Choroid plexus epithelial cell (primary cell): ENCODE data around the gene C19orf85.
"Not testable (repeated sequence)": the region's sequence is repeated elsewhere in the genome, so short reads cannot be mapped to it uniquely, and the experiment has no call there.

ENCODE experiments used
- DNase-seq: peaks from one replicate; pipeline ENCODE4 v3.0.0-alpha.2; 2010; ENCODE audit warnings: low read depth
- H3K4me3 ChIP-seq: 2 replicates; pipeline ENCODE4 v1.5.1; 2011; ENCODE audit warnings: low read depth, mild to moderate bottlenecking, control low read depth, low read length, moderate library complexity
- TF ChIP-seq, protein P1 (sequence below): conservative IDR thresholded peaks from 2 replicates; pipeline ENCODE4 v1.5.1; 2011; ENCODE audit warnings: low read depth, mild to moderate bottlenecking, control low read depth, inconsistent platforms, low read length, moderate library complexity

The C19orf85 gene

DNA sequence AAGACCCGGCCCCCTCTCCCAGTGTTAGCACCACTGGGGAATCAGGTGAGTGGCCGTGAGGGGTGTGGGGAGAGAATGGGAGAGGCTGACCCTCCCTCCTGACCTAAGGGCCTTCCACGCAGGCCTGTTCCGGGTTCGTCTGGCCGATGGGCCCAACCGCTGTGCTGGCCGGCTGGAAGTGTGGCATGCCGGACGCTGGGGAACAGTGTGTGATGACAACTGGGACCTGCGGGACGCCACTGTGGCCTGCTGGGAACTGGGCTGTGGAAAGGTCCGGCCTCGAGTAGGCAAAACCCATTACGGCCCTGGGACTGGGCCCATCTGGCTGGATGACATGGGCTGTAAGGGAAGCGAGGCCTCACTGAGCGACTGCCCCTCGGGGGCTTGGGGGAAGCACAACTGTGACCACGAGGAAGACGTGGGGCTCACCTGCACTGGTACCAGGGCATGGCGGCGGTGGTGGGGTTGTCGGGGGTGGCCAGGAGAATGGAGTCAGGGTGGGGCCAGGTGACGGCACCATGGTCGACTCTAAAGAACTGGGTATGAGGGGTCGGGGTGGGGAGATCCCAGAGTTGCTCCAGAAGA is 35.9 kb upstream of the C19orf85 start:
- TF ChIP-seq, protein P1, sequence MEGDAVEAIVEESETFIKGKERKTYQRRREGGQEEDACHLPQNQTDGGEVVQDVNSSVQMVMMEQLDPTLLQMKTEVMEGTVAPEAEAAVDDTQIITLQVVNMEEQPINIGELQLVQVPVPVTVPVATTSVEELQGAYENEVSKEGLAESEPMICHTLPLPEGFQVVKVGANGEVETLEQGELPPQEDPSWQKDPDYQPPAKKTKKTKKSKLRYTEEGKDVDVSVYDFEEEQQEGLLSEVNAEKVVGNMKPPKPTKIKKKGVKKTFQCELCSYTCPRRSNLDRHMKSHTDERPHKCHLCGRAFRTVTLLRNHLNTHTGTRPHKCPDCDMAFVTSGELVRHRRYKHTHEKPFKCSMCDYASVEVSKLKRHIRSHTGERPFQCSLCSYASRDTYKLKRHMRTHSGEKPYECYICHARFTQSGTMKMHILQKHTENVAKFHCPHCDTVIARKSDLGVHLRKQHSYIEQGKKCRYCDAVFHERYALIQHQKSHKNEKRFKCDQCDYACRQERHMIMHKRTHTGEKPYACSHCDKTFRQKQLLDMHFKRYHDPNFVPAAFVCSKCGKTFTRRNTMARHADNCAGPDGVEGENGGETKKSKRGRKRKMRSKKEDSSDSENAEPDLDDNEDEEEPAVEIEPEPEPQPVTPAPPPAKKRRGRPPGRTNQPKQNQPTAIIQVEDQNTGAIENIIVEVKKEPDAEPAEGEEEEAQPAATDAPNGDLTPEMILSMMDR, result no peak
- H3K4me3 ChIP-seq, result no peak overlapping the region
- no peak for DNase-seq

DNA sequence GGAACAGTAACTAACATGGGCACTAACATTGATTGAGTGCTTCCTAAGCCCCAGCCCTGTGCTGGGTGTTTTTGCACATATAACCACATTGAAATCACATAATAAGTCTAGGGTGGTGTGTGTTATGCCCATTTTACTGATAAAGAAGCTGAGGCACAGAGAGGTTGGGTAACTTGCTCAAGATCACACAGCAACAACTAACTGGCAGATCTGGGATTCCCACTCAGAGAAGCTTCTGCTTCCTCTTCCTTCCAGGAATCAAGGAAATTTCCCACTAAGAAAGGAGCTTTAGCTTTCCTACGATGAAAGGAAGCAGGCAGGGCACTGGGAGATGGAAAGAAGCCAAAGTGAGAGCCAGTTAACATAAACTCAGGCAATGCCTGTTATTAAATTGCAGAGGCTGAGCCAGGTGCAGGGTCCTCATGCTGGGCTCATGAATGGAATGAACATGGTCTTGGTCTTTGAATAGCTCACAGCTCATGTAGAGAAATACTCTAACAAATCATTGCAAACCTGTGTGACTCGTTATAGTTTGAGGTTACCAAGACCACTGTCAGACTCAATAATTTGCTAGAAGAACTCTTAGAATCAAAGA is 33.8 kb upstream of the C19orf85 start:
- H3K4me3 ChIP-seq, result no peak overlapping the region
- no peak for DNase-seq
- TF ChIP-seq, protein P1, result no peak

- DNase-seq, result no peak
- H3K4me3 ChIP-seq, result no peak overlapping the region
- TF ChIP-seq, protein P1, result no peak
Observed at GRCh38 chr19:55497763-55498162, 33.2 kb upstream of the C19orf85 start.

- DNase-seq, H3K4me3 ChIP-seq: not testable (repeated sequence)
Observed at GRCh38 chr19:55496820-55497219, 32.3 kb upstream of the C19orf85 start.

- TF ChIP-seq, protein P1, result no peak
- DNase-seq, result no peak
- no peak overlapping the region for H3K4me3 ChIP-seq
Observed at GRCh38 chr19:55495646-55496349, 31.2 kb upstream of the C19orf85 start.

DNA sequence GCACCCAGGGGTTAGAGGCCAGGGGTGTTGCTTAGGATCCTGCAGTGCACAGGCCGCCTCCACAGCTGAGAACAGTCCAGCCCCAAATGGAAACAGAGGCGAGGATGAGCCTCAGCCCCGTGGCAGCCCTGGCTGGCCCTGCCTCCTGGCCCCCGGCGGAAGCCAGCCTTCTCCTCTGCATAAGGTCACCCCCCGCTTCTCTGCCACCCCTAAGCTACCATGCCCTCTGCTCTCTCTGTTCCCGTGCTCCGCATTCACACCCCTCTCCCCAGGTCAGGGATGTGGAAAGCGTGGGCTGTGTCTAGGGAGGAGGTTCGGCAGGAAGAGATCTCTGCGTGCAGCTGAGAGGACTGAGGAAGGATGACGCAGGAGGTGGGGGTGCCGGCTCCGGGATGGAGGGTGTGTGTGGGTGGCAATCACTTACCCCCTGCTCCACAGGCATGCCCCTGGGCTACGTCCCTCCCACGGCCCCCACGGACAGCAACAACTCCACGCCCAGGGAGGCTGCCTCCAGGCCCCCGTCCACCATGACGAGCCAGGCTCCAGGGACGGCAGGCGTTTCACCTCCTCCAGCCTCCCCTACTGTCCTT is 29.7 kb upstream of the C19orf85 start:
- peak overlapping the region; percentile 65 for H3K4me3 ChIP-seq
- DNase-seq, result peak; percentile 65
- TF ChIP-seq, protein P1, result no peak

GRCh38 chr19:55493645-55494171 is 29.2 kb upstream of the C19orf85 start:
- DNase-seq, result no peak
- peak overlapping the region; percentile 65 for H3K4me3 ChIP-seq
- TF ChIP-seq, protein P1, result no peak
